Chondrocyte (in vitro differentiated cells): Measurements from ENCODE around the gene CCBE1. TPM values are rescaled to one million over a fixed set of nuclear protein-coding genes. Genes with fewer than 3 reads are reported as not detected.
"Not testable (repeated sequence)": the region's sequence is repeated elsewhere in the genome, so short reads cannot be mapped to it uniquely, and the experiment has no call there.

ENCODE experiments used
- DNase-seq: peaks from one replicate; pipeline ENCODE4 v3.0.0; 2021; ENCODE audit warnings: mixed read lengths, low spot score
- H3K27ac Mint-ChIP-seq: one replicate; pipeline ENCODE4 v1.8.0; 2021; ENCODE audit warnings: mild to moderate bottlenecking, moderate library complexity, mixed read lengths; ENCODE audit not compliant: unreplicated experiment
- H3K27me3 Mint-ChIP-seq: 2 replicates; pipeline ENCODE4 v1.8.0; 2021; ENCODE audit warnings: low read depth, mixed read lengths
- H3K36me3 Mint-ChIP-seq: 2 replicates; pipeline ENCODE4 v1.8.0; 2021; ENCODE audit warnings: low read depth, mixed read lengths
- H3K4me1 Mint-ChIP-seq: 2 replicates; pipeline ENCODE4 v1.8.0; 2021; ENCODE audit warnings: low read depth, mild to moderate bottlenecking, mixed read lengths
- H3K4me3 Mint-ChIP-seq: one replicate; pipeline ENCODE4 v1.8.0; 2021; ENCODE audit warnings: mild to moderate bottlenecking, moderate library complexity, mixed read lengths; ENCODE audit not compliant: unreplicated experiment
- H3K9me3 Mint-ChIP-seq: 2 replicates; pipeline ENCODE4 v1.8.0; 2021; ENCODE audit warnings: low read depth, mixed read lengths
- total RNA-seq: library from RNA; stranded (reverse); gene quantifications from 3 replicates; pipeline ENCODE4 v1.2.1, GENCODE V29; 2021
- TF ChIP-seq, protein P1 (sequence below): fragments of 200-600 bp; sonication (generic); IDR thresholded peaks from 2 replicates; pipeline ENCODE4 v1.5.0; 2021; ENCODE audit warnings: antibody characterized with exemption, mild to moderate bottlenecking, moderate library complexity

CCBE1 gene
- total RNA-seq, 1 donor from 2014 or later, result 0.72 TPM

DNA sequence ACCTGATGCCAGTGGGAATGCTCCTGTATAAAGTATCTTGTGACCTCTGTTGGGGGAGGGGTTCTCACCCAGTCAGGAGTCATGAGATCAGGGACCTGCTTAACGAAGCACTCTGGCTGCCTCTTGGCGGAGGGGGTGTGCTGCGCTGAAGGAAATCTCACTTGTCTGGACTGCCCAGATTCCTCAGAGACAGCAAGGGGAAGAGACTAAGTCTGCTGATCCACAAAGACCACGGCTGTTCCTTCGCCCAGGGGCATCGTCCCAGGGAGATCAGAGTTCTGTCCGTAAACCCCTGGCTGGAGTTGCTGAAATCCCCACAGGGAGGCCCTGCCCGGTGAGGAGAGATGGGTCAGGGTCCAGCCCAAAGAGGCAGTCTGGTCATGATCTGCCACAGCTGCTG lies 168.4 kb downstream of the CCBE1 start:
- Mint-ChIP-seq H3K4me3 (no peak overlapping the region), H3K27ac (no peak overlapping the region), H3K9me3 (peaks cover 19% of the 10 kb centered on the region), H3K27me3 (peaks cover 8% of the 10 kb centered on the region), H3K4me1 (peaks cover 15% of the 10 kb centered on the region), H3K36me3 (peaks cover 3% of the 10 kb centered on the region)
- DNase-seq, result no peak
- TF ChIP-seq, protein P1, sequence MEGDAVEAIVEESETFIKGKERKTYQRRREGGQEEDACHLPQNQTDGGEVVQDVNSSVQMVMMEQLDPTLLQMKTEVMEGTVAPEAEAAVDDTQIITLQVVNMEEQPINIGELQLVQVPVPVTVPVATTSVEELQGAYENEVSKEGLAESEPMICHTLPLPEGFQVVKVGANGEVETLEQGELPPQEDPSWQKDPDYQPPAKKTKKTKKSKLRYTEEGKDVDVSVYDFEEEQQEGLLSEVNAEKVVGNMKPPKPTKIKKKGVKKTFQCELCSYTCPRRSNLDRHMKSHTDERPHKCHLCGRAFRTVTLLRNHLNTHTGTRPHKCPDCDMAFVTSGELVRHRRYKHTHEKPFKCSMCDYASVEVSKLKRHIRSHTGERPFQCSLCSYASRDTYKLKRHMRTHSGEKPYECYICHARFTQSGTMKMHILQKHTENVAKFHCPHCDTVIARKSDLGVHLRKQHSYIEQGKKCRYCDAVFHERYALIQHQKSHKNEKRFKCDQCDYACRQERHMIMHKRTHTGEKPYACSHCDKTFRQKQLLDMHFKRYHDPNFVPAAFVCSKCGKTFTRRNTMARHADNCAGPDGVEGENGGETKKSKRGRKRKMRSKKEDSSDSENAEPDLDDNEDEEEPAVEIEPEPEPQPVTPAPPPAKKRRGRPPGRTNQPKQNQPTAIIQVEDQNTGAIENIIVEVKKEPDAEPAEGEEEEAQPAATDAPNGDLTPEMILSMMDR, result no peak

DNA sequence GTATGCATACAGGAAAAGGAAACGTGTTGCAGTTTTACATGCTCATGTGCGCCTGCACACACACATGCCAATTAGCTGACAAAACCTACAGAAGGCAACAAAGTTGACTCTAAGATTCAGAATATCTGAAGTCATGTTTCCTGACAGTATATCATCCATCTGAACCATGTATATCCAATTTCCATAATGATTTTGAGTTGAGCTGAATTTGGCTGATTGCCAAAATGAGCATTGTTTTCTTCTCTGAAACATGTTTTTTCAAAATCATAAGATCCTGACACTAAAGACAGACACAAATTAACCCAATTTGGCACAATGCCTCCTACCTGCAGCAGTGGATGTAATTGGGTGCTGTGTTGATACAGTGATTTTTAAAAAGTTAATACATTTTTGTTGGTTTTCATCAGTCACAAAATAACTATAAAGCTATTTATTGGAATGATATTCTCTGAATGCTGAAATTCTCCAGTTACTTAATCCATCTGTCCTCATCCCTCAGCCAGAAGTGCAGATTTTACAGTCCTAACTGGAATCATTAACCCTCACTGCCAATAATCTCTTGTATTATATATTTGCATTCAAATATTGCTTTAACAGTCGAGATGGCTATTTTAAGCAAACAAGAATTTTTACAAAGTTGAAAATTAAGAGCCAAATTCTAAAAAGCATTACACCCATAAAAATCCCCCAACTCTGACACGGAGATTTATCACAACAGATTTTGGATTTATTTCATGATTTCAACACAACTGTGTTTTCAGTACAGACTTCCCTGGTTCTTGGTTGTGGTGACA lies 176.5 kb downstream of the CCBE1 start:
- TF ChIP-seq, protein P1, result no peak
- H3K9me3 Mint-ChIP-seq, result peaks cover 6% of the 10 kb centered on the region
- H3K27ac Mint-ChIP-seq, result no peak overlapping the region
- H3K27me3 Mint-ChIP-seq, result peaks cover 3% of the 10 kb centered on the region
- no peak overlapping the region for H3K4me3 Mint-ChIP-seq
- no peaks in the 10 kb centered on the region for H3K36me3 Mint-ChIP-seq
- DNase-seq, result no peak
- peaks cover 3% of the 10 kb centered on the region for H3K4me1 Mint-ChIP-seq

DNA sequence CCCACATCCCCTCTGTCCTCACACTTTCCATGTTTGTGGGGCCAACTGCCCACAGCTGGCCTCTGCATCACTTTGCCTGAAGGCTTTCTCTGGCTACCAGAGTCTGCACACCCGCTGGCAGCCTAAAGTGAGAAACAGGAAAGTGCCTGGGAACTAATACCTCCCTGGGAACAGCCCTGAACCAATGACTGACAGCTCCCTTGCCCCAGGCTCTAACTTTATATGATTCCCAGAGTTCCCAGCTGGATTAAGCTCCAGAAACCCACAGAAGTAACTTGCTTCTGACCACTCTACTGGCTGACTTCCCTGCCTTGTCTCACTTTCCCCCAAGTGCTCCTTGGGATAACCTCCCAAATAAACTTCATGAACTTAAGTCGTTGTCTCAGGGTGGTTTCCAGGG lies 178.5 kb downstream of the CCBE1 start:
- H3K9me3 Mint-ChIP-seq, result no peaks in the 10 kb centered on the region
- no peak overlapping the region for H3K27ac Mint-ChIP-seq
- no peak overlapping the region for H3K4me3 Mint-ChIP-seq
- peaks cover 17% of the 10 kb centered on the region for H3K4me1 Mint-ChIP-seq
- H3K36me3 Mint-ChIP-seq, result no peaks in the 10 kb centered on the region
- TF ChIP-seq, protein P1, result no peak
- peaks cover 2% of the 10 kb centered on the region for H3K27me3 Mint-ChIP-seq
- DNase-seq, result no peak

DNA sequence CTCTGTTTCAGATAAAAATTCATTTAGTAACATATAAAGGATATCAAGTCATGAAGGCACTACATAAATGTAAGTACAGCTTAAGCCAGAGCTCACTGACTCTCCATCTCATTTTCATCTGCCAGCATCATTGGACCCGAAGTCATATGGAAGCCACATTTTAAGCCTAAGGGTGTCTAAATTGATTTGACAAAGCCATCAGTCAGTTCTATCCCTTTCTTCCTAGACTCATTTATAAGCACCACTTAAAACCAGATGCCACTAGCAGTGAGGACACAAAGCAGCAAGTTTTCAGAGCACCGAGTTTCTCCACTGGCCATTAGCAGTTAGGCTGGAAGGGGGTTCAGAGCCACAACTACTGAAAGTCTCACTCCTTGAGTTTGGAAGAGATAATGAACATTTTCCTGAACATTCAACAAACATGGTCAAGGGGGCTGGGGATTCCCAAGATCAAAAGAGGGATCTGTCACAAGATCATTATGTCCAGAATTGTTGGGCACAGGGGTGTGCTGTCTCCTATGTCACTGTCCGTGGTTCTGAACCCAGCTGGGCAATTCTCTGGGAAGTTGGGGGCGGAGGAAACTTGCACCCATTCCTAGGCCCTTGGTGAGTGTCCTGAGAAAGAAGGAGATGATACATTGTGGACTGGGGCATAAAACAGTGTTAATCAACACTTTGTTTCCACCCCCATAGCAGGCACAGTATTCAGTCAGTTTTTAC lies 179.6 kb downstream of the CCBE1 start:
- no peak for DNase-seq
- no peak overlapping the region for H3K27ac Mint-ChIP-seq
- H3K27me3 Mint-ChIP-seq, result peaks cover 3% of the 10 kb centered on the region
- H3K9me3 Mint-ChIP-seq, result no peaks in the 10 kb centered on the region
- no peaks in the 10 kb centered on the region for H3K36me3 Mint-ChIP-seq
- H3K4me3 Mint-ChIP-seq, result no peak overlapping the region
- TF ChIP-seq, protein P1, result no peak
- peaks cover 19% of the 10 kb centered on the region for H3K4me1 Mint-ChIP-seq

DNA sequence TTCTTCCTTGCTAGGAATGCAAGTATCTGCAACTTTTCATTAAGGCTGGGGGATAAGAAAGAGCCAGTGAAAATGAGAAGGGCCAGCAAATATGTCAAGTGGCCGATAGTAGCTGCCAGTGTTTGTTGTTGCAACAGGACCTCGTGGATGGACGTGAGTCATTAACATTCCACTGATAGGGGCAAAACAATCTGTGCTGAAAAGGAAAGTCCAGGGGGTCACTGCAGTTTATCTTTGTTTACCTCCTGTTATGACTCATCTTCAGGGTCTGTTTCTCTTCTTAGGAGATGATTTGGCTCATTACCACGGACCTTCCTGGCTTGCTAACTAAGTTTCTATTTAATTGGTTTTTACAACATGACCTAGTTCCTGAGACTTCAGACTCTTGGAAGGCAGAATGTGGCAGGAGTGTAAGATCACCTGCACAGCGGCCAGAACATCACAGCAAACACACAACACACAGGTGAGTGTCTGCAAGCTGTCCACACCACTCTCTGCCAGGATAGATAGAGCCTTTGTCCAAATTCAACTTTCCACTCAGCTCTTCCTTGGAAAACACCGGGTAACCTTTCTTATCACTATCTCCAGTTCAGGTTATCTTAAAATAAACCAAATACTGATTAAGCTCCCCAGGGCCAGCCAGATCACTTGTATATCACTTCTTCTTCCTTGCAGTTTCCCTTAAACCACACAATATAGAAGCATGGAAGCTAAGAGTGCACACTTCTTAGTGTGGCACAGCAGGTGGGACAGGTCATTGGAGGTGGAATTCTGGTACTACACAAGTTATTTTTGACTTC lies 180.7 kb downstream of the CCBE1 start:
- Mint-ChIP-seq H3K27ac (no peak overlapping the region), H3K36me3 (no peaks in the 10 kb centered on the region), H3K4me1 (peaks cover 23% of the 10 kb centered on the region), H3K9me3 (no peaks in the 10 kb centered on the region), H3K4me3 (no peak overlapping the region), H3K27me3 (peaks cover 5% of the 10 kb centered on the region)
- TF ChIP-seq, protein P1, result no peak
- DNase-seq, result no peak

DNA sequence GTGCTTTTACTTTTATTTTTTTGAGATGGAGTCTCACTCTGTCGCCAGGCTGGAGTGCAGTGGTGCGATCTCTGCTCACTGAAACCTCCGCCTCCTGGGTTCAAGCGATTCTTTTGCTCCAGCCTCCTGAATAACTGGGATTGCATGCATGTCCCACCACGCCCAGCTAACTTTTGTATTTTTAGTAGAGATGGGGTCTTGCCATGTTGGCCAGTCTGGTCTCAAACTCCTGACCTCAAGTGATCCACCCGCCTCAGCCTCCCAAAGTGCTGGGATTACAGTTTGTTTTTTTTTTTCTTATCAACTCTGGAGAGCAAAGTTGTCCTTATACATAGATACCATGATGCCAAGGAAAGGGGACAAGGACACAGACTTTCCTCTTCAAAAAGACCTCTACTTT lies 181.3 kb downstream of the CCBE1 start:
- not testable (repeated sequence) for H3K27me3 Mint-ChIP-seq, H3K36me3 Mint-ChIP-seq, DNase-seq, H3K9me3 Mint-ChIP-seq, H3K4me3 Mint-ChIP-seq, H3K27ac Mint-ChIP-seq
- peaks cover 23% of the 10 kb centered on the region for H3K4me1 Mint-ChIP-seq
